ENCODE data around the gene UNC119. TPM values are rescaled to one million over a fixed set of nuclear protein-coding genes. Genes with fewer than 3 reads are reported as not detected.
A peak's percentile ranks its signal among the peaks of the same experiment; 100 is the strongest.

The UNC119 gene
- total RNA-seq, 1 donor from 2014 or later: 59.1 TPM

- TF ChIP-seq CTCF (conservative IDR thresholded peaks at IDR 0.05): no peak
Measured at GRCh38 chr17:28563475-28563874, 11.1 kb upstream of the UNC119 start.

GRCh38 chr17:28555022-28555421 is 2.6 kb upstream of the UNC119 start:
- peaks cover 14% of the 10 kb centered on the region for H3K36me3 Mint-ChIP-seq (ENCODE audit: low read depth)

More at GRCh38 chr17:28563475-28563874, 11.1 kb upstream of the UNC119 start:
- H3K36me3 Mint-ChIP-seq (ENCODE audit: low read depth): peaks cover 10% of the 10 kb centered on the region
- no peak for DNase-seq (ENCODE audit: low read depth, low spot score)
- no peaks in the 10 kb centered on the region for H3K27me3 Mint-ChIP-seq (ENCODE audit: low read depth)
- peaks cover 6% of the 10 kb centered on the region for H3K4me1 Mint-ChIP-seq
- no peaks in the 10 kb centered on the region for H3K9me3 Mint-ChIP-seq
- H3K4me3 Mint-ChIP-seq: no peak overlapping the region
- H3K27ac Mint-ChIP-seq (ENCODE audit: unreplicated experiment): no peak overlapping the region

GRCh38 chr17:28554565-28554964 is 2.1 kb upstream of the UNC119 start:
- H3K36me3 Mint-ChIP-seq (ENCODE audit: low read depth): peaks cover 12% of the 10 kb centered on the region
- no peak for TF ChIP-seq CTCF (conservative IDR thresholded peaks at IDR 0.05)
- H3K27me3 Mint-ChIP-seq (ENCODE audit: low read depth): no peaks in the 10 kb centered on the region
- no peaks in the 10 kb centered on the region for H3K9me3 Mint-ChIP-seq
- H3K27ac Mint-ChIP-seq (ENCODE audit: unreplicated experiment): no peak overlapping the region
- no peak for DNase-seq (ENCODE audit: low read depth, low spot score)
- H3K4me3 Mint-ChIP-seq: peak overlapping the region; percentile 22
- H3K4me1 Mint-ChIP-seq: peaks cover 27% of the 10 kb centered on the region

More at GRCh38 chr17:28555022-28555421, 2.6 kb upstream of the UNC119 start:
- no peak for TF ChIP-seq CTCF (conservative IDR thresholded peaks at IDR 0.05)
- H3K4me1 Mint-ChIP-seq: peaks cover 26% of the 10 kb centered on the region
- DNase-seq (ENCODE audit: low read depth, low spot score): no peak
- no peaks in the 10 kb centered on the region for H3K9me3 Mint-ChIP-seq
- no peak overlapping the region for H3K27ac Mint-ChIP-seq (ENCODE audit: unreplicated experiment)
- H3K4me3 Mint-ChIP-seq: peak overlapping the region; percentile 13
- no peaks in the 10 kb centered on the region for H3K27me3 Mint-ChIP-seq (ENCODE audit: low read depth)

GRCh38 chr17:28553000-28553505 is 629 bp upstream of the UNC119 start:
- H3K4me1 Mint-ChIP-seq: peaks cover 30% of the 10 kb centered on the region
- H3K27ac Mint-ChIP-seq (ENCODE audit: unreplicated experiment): no peak overlapping the region
- H3K36me3 Mint-ChIP-seq (ENCODE audit: low read depth): peaks cover 12% of the 10 kb centered on the region
- no peak for DNase-seq (ENCODE audit: low read depth, low spot score)
- no peaks in the 10 kb centered on the region for H3K27me3 Mint-ChIP-seq (ENCODE audit: low read depth)
- no peaks in the 10 kb centered on the region for H3K9me3 Mint-ChIP-seq
- peak overlapping the region; percentile 91 for H3K4me3 Mint-ChIP-seq
- TF ChIP-seq CTCF (conservative IDR thresholded peaks at IDR 0.05): no peak

GRCh38 chr17:28551421-28552175 is 826 bp downstream of the UNC119 start:
- Mint-ChIP-seq H3K27ac (ENCODE audit: unreplicated experiment) (no peak overlapping the region), H3K36me3 (ENCODE audit: low read depth) (peaks cover 12% of the 10 kb centered on the region), H3K9me3 (no peaks in the 10 kb centered on the region), H3K27me3 (ENCODE audit: low read depth) (no peaks in the 10 kb centered on the region), H3K4me1 (peaks cover 31% of the 10 kb centered on the region), H3K4me3 (peak overlapping the region; percentile 90)
- no peak for DNase-seq (ENCODE audit: low read depth, low spot score)
- no peak for TF ChIP-seq CTCF (conservative IDR thresholded peaks at IDR 0.05)

All from neural crest cell (in vitro differentiated cells).